PFSK-1 (cell line): Measurements from ENCODE around the gene FAM171A2.

Experiments used
- POLR2AphosphoS5 ChIP-seq: IDR thresholded peaks from 2 replicates; pipeline ENCODE4 v1.6.1; 2012; ENCODE audit warnings: low read depth, mild to moderate bottlenecking, control low read depth, low read length, moderate library complexity
- TAF1 ChIP-seq: IDR thresholded peaks from 2 replicates; pipeline ENCODE4 v1.6.1; 2012; ENCODE audit warnings: low read length, control low read depth, borderline replicate concordance; ENCODE audit not compliant: insufficient read depth
- TF ChIP-seq, protein P1 (sequence below), 2 experiments: IDR thresholded peaks; 2 replicates each; pipeline versions ENCODE4 v1.6.1 to v1.8.0; 2011 to 2012; ENCODE audit warnings: low read depth in 2 of 2, low read length in 2 of 2, control low read depth in 1 of 2, inconsistent platforms in 1 of 2, mild to moderate bottlenecking in 1 of 2, moderate library complexity in 1 of 2; ENCODE audit not compliant: insufficient read depth in 1 of 2

DNA sequence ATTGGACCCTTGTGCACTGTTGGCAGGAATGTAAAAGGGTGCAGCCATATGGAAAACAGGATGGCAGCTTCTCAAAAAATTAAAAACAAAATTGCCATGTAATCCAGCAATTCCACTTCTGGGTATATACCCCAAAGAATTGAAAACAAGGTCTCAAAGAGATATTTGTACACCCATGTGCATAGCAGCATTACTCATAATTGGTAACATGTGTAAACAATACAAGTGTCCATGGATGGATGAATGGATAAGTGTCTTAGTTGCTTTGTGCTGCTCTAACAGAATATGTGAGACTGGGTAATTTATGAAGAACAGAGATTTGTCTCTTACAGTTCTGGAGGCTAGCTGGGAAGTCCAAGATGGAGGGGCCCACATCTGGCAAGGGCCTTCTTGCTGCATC, 59.0 kb downstream of the FAM171A2 start:
- TF ChIP-seq POLR2AphosphoS5 (no peak), TAF1 (no peak)
- TF ChIP-seq, protein P1, sequence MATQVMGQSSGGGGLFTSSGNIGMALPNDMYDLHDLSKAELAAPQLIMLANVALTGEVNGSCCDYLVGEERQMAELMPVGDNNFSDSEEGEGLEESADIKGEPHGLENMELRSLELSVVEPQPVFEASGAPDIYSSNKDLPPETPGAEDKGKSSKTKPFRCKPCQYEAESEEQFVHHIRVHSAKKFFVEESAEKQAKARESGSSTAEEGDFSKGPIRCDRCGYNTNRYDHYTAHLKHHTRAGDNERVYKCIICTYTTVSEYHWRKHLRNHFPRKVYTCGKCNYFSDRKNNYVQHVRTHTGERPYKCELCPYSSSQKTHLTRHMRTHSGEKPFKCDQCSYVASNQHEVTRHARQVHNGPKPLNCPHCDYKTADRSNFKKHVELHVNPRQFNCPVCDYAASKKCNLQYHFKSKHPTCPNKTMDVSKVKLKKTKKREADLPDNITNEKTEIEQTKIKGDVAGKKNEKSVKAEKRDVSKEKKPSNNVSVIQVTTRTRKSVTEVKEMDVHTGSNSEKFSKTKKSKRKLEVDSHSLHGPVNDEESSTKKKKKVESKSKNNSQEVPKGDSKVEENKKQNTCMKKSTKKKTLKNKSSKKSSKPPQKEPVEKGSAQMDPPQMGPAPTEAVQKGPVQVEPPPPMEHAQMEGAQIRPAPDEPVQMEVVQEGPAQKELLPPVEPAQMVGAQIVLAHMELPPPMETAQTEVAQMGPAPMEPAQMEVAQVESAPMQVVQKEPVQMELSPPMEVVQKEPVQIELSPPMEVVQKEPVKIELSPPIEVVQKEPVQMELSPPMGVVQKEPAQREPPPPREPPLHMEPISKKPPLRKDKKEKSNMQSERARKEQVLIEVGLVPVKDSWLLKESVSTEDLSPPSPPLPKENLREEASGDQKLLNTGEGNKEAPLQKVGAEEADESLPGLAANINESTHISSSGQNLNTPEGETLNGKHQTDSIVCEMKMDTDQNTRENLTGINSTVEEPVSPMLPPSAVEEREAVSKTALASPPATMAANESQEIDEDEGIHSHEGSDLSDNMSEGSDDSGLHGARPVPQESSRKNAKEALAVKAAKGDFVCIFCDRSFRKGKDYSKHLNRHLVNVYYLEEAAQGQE (IDR thresholded peaks at IDR 0.05; ENCODE audit: insufficient read depth in 1 of 2, low read depth in 2 of 2, low read length in 2 of 2), result no peak
